ENCODE measurements around the gene KLHDC10.

- TF ChIP-seq CTCF (IDR thresholded peaks at IDR 0.05) = no peak
- TF ChIP-seq POLR2AphosphoS5 (IDR thresholded peaks at IDR 0.05; ENCODE audit: insufficient read depth in 1 of 2, low read depth in 1 of 2) = no peak
These were observed 48.0 kb downstream of the KLHDC10 start for GRCh38 chr7:130118294-130118693.

Data from vagina (tissue), 2 donors.